ENCODE data around the gene A4GNT.
A peak's percentile ranks its signal among the peaks of the same experiment; 100 is the strongest.
"Not testable (repeated sequence)": the region's sequence is repeated elsewhere in the genome, so short reads cannot be mapped to it uniquely, and the experiment has no call there.

Gene A4GNT

GRCh38 chr3:138132239-138132638, at the start of gene A4GNT:
A4GNT (minus strand) TSS chr3:138132390; CDS start chr3:138131256, 1,134 bp downstream.
- H3K4me1 Mint-ChIP-seq (ENCODE audit: low read depth) = no peaks in the 10 kb centered on the region
- H3K9me3 Mint-ChIP-seq = no peaks in the 10 kb centered on the region
- H3K4me3 Mint-ChIP-seq = no peak within 1 kb of the TSS
- H3K27me3 Mint-ChIP-seq = no peaks in the 10 kb centered on the region
- no peak within 1 kb of the TSS for H3K27ac Mint-ChIP-seq
- no peaks in the 10 kb centered on the region for H3K36me3 Mint-ChIP-seq (ENCODE audit: low read depth)

DNA sequence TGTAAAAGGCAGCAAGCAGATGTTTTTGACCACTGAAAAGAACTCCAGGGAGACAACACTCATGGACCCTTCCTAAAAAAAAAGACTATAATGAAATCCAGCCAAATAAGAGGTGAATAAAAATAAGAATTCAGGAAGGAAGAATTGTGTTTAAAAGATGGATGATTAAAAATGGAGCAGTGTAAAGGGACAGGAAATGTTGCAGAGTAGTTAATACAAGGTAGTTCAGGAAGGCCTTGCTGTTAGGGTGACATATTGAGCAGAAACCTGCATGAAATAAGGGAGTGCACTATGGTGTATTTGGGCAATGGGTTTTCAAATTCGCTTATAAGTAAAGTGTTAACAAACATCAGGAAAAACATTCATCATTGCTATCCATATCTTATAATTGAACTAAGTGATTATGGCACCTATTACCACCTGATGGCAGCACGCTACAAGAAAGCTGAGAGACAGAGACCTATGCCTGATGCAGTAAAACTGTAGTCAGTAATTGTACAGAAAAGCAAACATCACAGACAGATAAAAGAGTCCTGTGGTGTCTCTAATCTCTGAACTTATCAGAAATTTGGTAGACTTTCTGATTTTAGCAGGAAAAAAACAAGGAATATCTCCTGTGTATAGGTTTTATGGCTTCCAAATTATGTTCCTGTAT, 48.3 kb upstream of the A4GNT start:
- Mint-ChIP-seq H3K27me3 (peaks cover 4% of the 10 kb centered on the region), H3K4me3 (no peak overlapping the region)

DNA sequence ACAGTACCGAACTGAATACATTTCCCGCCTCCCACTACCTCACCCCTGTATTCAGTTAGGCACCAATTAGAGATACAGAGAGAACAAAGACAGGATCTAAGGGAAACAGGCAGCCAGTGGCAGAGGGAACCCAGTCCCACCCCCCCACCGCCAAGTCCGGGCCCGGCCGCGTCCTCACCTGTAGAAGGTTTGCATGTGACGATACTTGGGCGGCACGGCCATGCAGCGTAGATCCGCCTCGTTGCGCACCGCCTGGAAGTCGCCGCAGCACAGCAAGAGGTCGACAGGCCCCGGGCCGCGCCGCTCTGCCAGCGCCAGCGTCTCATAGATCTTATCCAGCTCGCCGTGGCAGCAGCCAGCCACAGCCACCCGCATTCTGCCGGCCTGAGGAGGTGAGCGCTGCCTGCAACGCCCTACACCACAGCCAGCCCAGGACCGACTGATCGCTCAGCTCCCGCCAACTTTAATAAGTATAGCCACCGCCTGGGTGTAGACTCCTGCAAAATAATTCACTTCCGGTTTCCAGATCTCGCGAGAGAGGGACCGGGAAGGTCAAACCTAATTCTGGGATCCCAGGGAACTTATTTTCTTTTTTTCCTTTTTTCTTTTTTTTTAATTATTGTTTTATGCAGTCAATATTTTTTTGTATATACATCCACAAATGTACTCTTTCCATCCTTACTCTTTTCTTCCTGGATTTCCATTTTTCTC, 42.4 kb upstream of the A4GNT start, which contains the start of gene DBR1:
TSS of gene DBR1 (minus strand) at position 501 of the 711 bp plus-strand sequence. CDS start at position 375, 126 bp downstream.
- H3K4me1 Mint-ChIP-seq (ENCODE audit: low read depth) = peaks cover 35% of the 10 kb centered on the region
- peaks cover 33% of the 10 kb centered on the region for H3K36me3 Mint-ChIP-seq (ENCODE audit: low read depth)
- H3K4me3 Mint-ChIP-seq = peak within 1 kb of the TSS; percentile 98
- peak within 1 kb of the TSS; percentile 97 for H3K27ac Mint-ChIP-seq
- H3K27me3 Mint-ChIP-seq = peaks cover 4% of the 10 kb centered on the region
- H3K9me3 Mint-ChIP-seq = no peaks in the 10 kb centered on the region

More for the DNA sequence above, 48.3 kb upstream of the A4GNT start:
- Mint-ChIP-seq H3K9me3 (no peaks in the 10 kb centered on the region), H3K4me1 (ENCODE audit: low read depth) (no peaks in the 10 kb centered on the region), H3K27ac (no peak overlapping the region), H3K36me3 (ENCODE audit: low read depth) (no peaks in the 10 kb centered on the region)

- no peaks in the 10 kb centered on the region for H3K9me3 Mint-ChIP-seq
- H3K36me3 Mint-ChIP-seq (ENCODE audit: low read depth) = peaks cover 35% of the 10 kb centered on the region
- H3K27me3 Mint-ChIP-seq = no peaks in the 10 kb centered on the region
- H3K4me3 Mint-ChIP-seq = peak overlapping the region; percentile 98
- peak overlapping the region; percentile 97 for H3K27ac Mint-ChIP-seq
- H3K4me1 Mint-ChIP-seq (ENCODE audit: low read depth) = peaks cover 35% of the 10 kb centered on the region
Observed at GRCh38 chr3:138173769-138174420, 41.7 kb upstream of the A4GNT start.

- H3K27me3 Mint-ChIP-seq = no peaks in the 10 kb centered on the region
- peak overlapping the region; percentile 51 for H3K4me3 Mint-ChIP-seq
- peaks cover 40% of the 10 kb centered on the region for H3K36me3 Mint-ChIP-seq (ENCODE audit: low read depth)
- no peaks in the 10 kb centered on the region for H3K9me3 Mint-ChIP-seq
- peaks cover 35% of the 10 kb centered on the region for H3K4me1 Mint-ChIP-seq (ENCODE audit: low read depth)
- H3K27ac Mint-ChIP-seq = peak overlapping the region; percentile 41
Observed at GRCh38 chr3:138172625-138173024, 40.4 kb upstream of the A4GNT start.

DNA sequence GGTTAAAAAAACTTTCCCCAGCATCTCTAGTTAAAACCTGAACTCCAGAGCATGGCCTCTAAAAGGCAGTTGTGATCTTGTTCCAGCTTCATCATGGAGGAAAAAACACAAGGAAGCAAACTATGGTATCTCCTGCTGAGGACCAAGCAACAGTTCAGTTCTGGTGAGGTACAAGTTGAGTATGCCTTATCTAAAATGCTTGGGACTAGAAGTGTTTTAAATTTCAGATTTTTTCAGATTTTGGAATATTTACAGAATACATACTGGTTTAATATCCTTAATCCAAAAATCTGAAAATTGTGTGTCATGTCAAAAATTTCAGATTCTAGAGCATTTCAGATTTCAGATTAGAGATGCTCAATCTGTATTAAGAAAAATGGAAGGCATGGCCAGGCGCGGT, 32.9 kb upstream of the A4GNT start:
- H3K9me3 Mint-ChIP-seq = no peaks in the 10 kb centered on the region
- no peak overlapping the region for H3K27ac Mint-ChIP-seq
- no peak overlapping the region for H3K4me3 Mint-ChIP-seq
- H3K4me1 Mint-ChIP-seq (ENCODE audit: low read depth) = no peaks in the 10 kb centered on the region
- H3K27me3 Mint-ChIP-seq = no peaks in the 10 kb centered on the region
- peaks cover 73% of the 10 kb centered on the region for H3K36me3 Mint-ChIP-seq (ENCODE audit: low read depth)

- H3K27me3 Mint-ChIP-seq = no peaks in the 10 kb centered on the region
- H3K9me3 Mint-ChIP-seq = peaks cover 12% of the 10 kb centered on the region
- H3K4me1 Mint-ChIP-seq (ENCODE audit: low read depth) = no peaks in the 10 kb centered on the region
- H3K36me3 Mint-ChIP-seq (ENCODE audit: low read depth) = peaks cover 34% of the 10 kb centered on the region
- no peak overlapping the region for H3K4me3 Mint-ChIP-seq
- no peak overlapping the region for H3K27ac Mint-ChIP-seq
Observed at GRCh38 chr3:138157743-138158142, 25.6 kb upstream of the A4GNT start.

DNA sequence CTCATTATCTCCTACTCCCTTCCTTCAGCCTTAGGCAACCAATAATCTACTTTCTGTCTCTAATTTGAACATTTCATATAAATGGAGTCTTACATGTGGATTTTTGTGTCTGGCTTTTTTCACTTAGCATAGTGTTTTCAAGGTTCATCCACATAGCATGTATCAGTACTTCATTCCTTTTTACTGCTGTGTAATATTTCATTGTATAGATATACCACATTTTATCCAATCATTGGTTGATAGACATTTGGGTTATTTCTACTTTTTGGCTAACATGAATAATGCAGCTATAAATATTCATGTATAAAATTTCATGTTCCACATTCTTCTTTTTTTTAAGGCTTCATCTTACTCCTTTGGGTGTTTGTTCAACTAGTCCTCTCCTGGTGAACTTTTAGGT, 22.3 kb upstream of the A4GNT start:
- Mint-ChIP-seq H3K27ac (no peak overlapping the region), H3K4me3 (no peak overlapping the region), H3K27me3 (no peaks in the 10 kb centered on the region), H3K4me1 (ENCODE audit: low read depth) (no peaks in the 10 kb centered on the region), H3K9me3 (peaks cover 14% of the 10 kb centered on the region), H3K36me3 (ENCODE audit: low read depth) (peaks cover 10% of the 10 kb centered on the region)

- no peaks in the 10 kb centered on the region for H3K27me3 Mint-ChIP-seq
- H3K4me3 Mint-ChIP-seq = no peak overlapping the region
- no peak overlapping the region for H3K27ac Mint-ChIP-seq
- peaks cover 5% of the 10 kb centered on the region for H3K9me3 Mint-ChIP-seq
- peaks cover 2% of the 10 kb centered on the region for H3K36me3 Mint-ChIP-seq (ENCODE audit: low read depth)
- no peaks in the 10 kb centered on the region for H3K4me1 Mint-ChIP-seq (ENCODE audit: low read depth)
Observed at GRCh38 chr3:138148503-138148902, 16.3 kb upstream of the A4GNT start.

- peaks cover 18% of the 10 kb centered on the region for H3K27me3 Mint-ChIP-seq
- H3K9me3 Mint-ChIP-seq; H3K4me1 Mint-ChIP-seq (ENCODE audit: low read depth); H3K36me3 Mint-ChIP-seq (ENCODE audit: low read depth); H3K4me3 Mint-ChIP-seq; H3K27ac Mint-ChIP-seq: not testable (repeated sequence)
Observed at GRCh38 chr3:138142181-138142580, 10.0 kb upstream of the A4GNT start.

GRCh38 chr3:138140940-138141339, 8.8 kb upstream of the A4GNT start:
- Mint-ChIP-seq H3K27me3 (peaks cover 18% of the 10 kb centered on the region), H3K9me3 (no peaks in the 10 kb centered on the region), H3K36me3 (ENCODE audit: low read depth) (no peaks in the 10 kb centered on the region), H3K4me3 (no peak overlapping the region), H3K27ac (no peak overlapping the region), H3K4me1 (ENCODE audit: low read depth) (no peaks in the 10 kb centered on the region)

DNA sequence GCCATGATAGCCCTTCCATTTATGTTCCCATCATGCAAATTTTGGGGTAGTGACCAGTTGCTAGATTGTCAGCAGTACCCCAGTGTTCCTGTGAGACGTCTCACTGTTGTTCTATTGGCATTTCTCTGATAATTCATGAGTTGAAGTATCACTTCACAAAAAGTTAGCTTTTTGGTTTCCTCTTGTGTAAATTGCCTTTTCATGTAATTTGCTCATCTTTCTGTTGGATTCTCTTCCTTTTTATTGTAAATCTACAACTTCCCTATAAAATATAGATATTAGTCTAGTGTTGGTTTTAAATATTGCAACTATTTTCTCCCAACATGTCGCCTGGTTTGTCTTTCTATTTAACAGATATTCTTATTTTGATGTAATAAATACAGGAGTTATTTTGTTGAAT, 7.5 kb upstream of the A4GNT start:
- H3K27me3 Mint-ChIP-seq = peaks cover 18% of the 10 kb centered on the region
- H3K4me1 Mint-ChIP-seq (ENCODE audit: low read depth) = no peaks in the 10 kb centered on the region
- H3K36me3 Mint-ChIP-seq (ENCODE audit: low read depth) = no peaks in the 10 kb centered on the region
- no peak overlapping the region for H3K27ac Mint-ChIP-seq
- no peaks in the 10 kb centered on the region for H3K9me3 Mint-ChIP-seq
- H3K4me3 Mint-ChIP-seq = no peak overlapping the region

DNA sequence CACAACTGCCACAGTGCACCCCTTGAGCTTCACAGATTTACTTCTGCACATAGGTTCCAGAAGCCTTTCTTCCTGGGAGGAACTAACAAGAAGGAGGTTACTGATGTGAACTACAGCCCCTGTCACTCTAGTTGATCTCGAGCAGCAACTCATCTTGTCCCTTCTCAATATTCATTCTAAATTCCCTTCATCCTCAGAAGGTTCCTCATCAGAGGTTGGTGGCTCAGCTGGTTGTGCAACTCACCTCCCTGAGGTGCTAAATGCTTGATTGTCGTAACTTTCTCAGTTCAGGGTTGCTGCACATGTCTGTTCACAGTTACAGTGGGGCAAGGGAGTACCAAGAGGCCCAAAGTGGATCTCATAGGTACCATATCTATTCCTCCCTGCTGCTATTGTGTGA, 5.7 kb upstream of the A4GNT start:
- H3K27ac Mint-ChIP-seq = no peak overlapping the region
- H3K9me3 Mint-ChIP-seq = no peaks in the 10 kb centered on the region
- H3K36me3 Mint-ChIP-seq (ENCODE audit: low read depth) = no peaks in the 10 kb centered on the region
- H3K27me3 Mint-ChIP-seq = peaks cover 15% of the 10 kb centered on the region
- no peak overlapping the region for H3K4me3 Mint-ChIP-seq
- H3K4me1 Mint-ChIP-seq (ENCODE audit: low read depth) = no peaks in the 10 kb centered on the region

DNA sequence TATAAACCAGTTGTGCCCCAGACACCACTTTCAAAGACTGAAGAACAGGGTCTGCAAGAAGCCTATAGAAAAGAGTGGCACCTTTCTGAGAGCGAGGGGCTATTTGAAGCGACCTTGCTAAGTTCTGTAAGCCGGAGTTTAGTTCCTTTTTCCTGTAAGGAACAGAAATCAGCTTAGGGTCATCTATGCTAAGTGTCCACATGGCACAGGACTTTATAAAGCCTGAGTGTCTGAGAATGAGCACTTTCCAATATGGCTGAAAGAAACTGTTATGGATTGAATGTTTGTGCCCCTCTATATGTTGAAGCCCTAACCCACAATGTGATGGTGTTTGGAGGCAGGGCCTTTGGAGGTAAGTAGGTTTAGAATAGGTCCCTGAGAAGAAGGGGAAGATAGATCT, 4.0 kb upstream of the A4GNT start:
- no peaks in the 10 kb centered on the region for H3K36me3 Mint-ChIP-seq (ENCODE audit: low read depth)
- H3K27me3 Mint-ChIP-seq = peaks cover 11% of the 10 kb centered on the region
- H3K27ac Mint-ChIP-seq = no peak overlapping the region
- no peaks in the 10 kb centered on the region for H3K4me1 Mint-ChIP-seq (ENCODE audit: low read depth)
- H3K4me3 Mint-ChIP-seq = no peak overlapping the region
- no peaks in the 10 kb centered on the region for H3K9me3 Mint-ChIP-seq

DNA sequence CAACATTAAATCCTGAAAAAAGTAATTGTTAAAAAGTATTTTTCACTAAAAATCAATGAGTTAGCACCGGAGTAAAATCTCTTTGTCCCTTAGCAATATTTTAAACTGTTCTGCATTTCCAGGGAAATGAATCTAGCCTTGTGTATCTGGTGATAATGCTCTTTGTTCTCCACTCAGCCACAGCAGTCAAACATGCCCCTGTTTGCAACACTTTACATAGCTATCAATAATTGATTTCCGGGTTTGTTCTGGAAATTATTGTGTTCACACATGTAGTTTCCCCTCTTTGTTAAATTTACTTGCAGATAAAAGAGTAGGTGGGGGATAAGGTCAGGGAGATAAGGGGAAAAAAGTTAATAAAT, 3.6 kb upstream of the A4GNT start:
- no peaks in the 10 kb centered on the region for H3K36me3 Mint-ChIP-seq (ENCODE audit: low read depth)
- peaks cover 7% of the 10 kb centered on the region for H3K27me3 Mint-ChIP-seq
- no peaks in the 10 kb centered on the region for H3K9me3 Mint-ChIP-seq
- H3K4me1 Mint-ChIP-seq (ENCODE audit: low read depth) = no peaks in the 10 kb centered on the region
- no peak overlapping the region for H3K27ac Mint-ChIP-seq
- H3K4me3 Mint-ChIP-seq = no peak overlapping the region

Data from stimulated activated naive CD8-positive, alpha-beta T cell treated with anti-CD3 and anti-CD28 coated beads, Interleukin-15, Interleukin-2, amounts not matched to agents 100 ng/mL and 50 ng/mL, for 24 hours (primary cell).